Smooth muscle cell (in vitro differentiated cells): ENCODE data around the gene UBB. TPM values are rescaled to one million over a fixed set of nuclear protein-coding genes. Genes with fewer than 3 reads are reported as not detected.
"Not testable (repeated sequence)": the region's sequence is repeated elsewhere in the genome, so short reads cannot be mapped to it uniquely, and the experiment has no call there.

Experiments
- DNase-seq: peaks from one replicate; lab custom pipeline; 2025; ENCODE audit not compliant: unreplicated experiment; lab: John Stamatoyannopoulos, UW
- H2AFZ ChIP-seq: fragments of 200-600 bp; sonication (generic); 2 replicates; pipeline ENCODE4 v1.6.0; 2016; ENCODE audit warnings: antibody characterized with exemption, low read depth, mild to moderate bottlenecking
- H3F3A ChIP-seq: fragments of 200-600 bp; sonication (generic); 2 replicates; pipeline ENCODE4 v1.6.0; 2017; ENCODE audit warnings: antibody characterized with exemption, low read depth
- H3K27ac ChIP-seq: fragments of 200-600 bp; sonication (generic); 2 replicates; pipeline ENCODE4 v1.5.1; 2016; ENCODE audit warnings: low read depth, mild to moderate bottlenecking
- H3K27me3 ChIP-seq: fragments of 200-600 bp; sonication (generic); 2 replicates; pipeline ENCODE4 v1.6.1; 2016; ENCODE audit warnings: low read depth, mild to moderate bottlenecking
- H3K36me3 ChIP-seq: fragments of 200-600 bp; sonication (generic); 2 replicates; pipeline ENCODE4 v1.5.1; 2016; ENCODE audit warnings: low read depth
- H3K4me1 ChIP-seq: fragments of 200-600 bp; sonication (generic); 2 replicates; pipeline ENCODE4 v1.5.1; 2016; ENCODE audit warnings: low read depth
- H3K4me2 ChIP-seq: fragments of 200-600 bp; sonication (generic); 2 replicates; pipeline ENCODE4 v1.6.0; 2016; ENCODE audit warnings: mild to moderate bottlenecking
- H3K4me3 ChIP-seq: fragments of 200-600 bp; sonication (generic); 2 replicates; pipeline ENCODE4 v1.5.1; 2016; ENCODE audit warnings: mild to moderate bottlenecking
- H3K79me2 ChIP-seq: fragments of 200-600 bp; sonication (generic); 2 replicates; pipeline ENCODE4 v1.6.0; 2016; ENCODE audit warnings: low read depth, mild to moderate bottlenecking
- H3K9ac ChIP-seq: fragments of 200-600 bp; sonication (generic); 2 replicates; pipeline ENCODE4 v1.6.0; 2016; ENCODE audit warnings: low read depth
- H3K9me3 ChIP-seq: fragments of 200-600 bp; sonication (generic); replicated peaks from 2 replicates; pipeline ENCODE4 v1.5.1; 2016; ENCODE audit warnings: low read depth
- H4K20me1 ChIP-seq: fragments of 200-600 bp; sonication (generic); 2 replicates; pipeline ENCODE4 v1.6.0; 2016; ENCODE audit warnings: low read depth
- CTCF ChIP-seq: fragments of 200-600 bp; sonication (generic); IDR thresholded peaks from 2 replicates; pipeline ENCODE4 v1.5.1; 2017; ENCODE audit warnings: borderline replicate concordance, mild to moderate bottlenecking, antibody characterized with exemption; ENCODE audit not compliant: insufficient read depth, poor library complexity, severe bottlenecking
- WGBS: methylation state at CpG from one replicate; pipeline ENCODE4 v1.1.7; 2016; ENCODE audit warnings: low lambda C conversion rate; 5-methylcytosine and 5-hydroxymethylcytosine counted together
- polyA plus RNA-seq: library from polyadenylated mRNA; unstranded; fragments of >200 nt; fragmentation: Nextera tagmentation; extraction: Ambion mirVana; gene quantifications from 2 replicates; pipeline ENCODE4 v1.2.1, GENCODE V29; 2016
- total RNA-seq: library from RNA; depleted of rRNA; stranded (reverse); fragments of >200 nt; gene quantifications from 2 replicates; pipeline ENCODE4 v1.2.3, GENCODE V29; 2014

The UBB gene
- total and polyA plus RNA-seq, 2 experiments from 2014 or later: 1,184 to 2,323 TPM

- Histone ChIP-seq H3K27me3 (no peaks in the 10 kb centered on the region), H3K79me2 (peaks cover 33% of the 10 kb centered on the region), H3K9me3 (no peaks in the 10 kb centered on the region), H3K9ac (no peak overlapping the region), H3K27ac (peak overlapping the region; percentile 24), H3K4me2 (peak overlapping the region; percentile 89), H3K36me3 (no peaks in the 10 kb centered on the region), H4K20me1 (peaks cover 33% of the 10 kb centered on the region), H3K4me1 (peaks cover 25% of the 10 kb centered on the region), H3F3A (peaks cover 23% of the 10 kb centered on the region), H3K4me3 (no peak overlapping the region), H2AFZ (no peak overlapping the region)
- DNase-seq: no peak
- no peak for TF ChIP-seq CTCF
- 63% methylated on average over 5 of the region's 5 CpGs for WGBS
Observed at GRCh38 chr17:16383772-16384287, 2.9 kb downstream of the UBB start.

GRCh38 chr17:16384557-16384956, 3.7 kb downstream of the UBB start:
- no peak for TF ChIP-seq CTCF
- 79% methylated on average over 5 of the region's 5 CpGs for WGBS

GRCh38 chr17:16386126-16386507, 5.2 kb downstream of the UBB start:
- not testable (repeated sequence) for H3K36me3 ChIP-seq, H3K27me3 ChIP-seq, H3K27ac ChIP-seq, H2AFZ ChIP-seq, H3K9ac ChIP-seq, DNase-seq, H3K9me3 ChIP-seq
- WGBS: 46% methylated on average over 23 of the region's 23 CpGs
- Histone ChIP-seq H3K79me2 (peaks cover 31% of the 10 kb centered on the region), H3K4me3 (peak overlapping the region; percentile 46), H4K20me1 (peaks cover 33% of the 10 kb centered on the region), H3F3A (peaks cover 18% of the 10 kb centered on the region), H3K4me2 (peak overlapping the region; percentile 75), H3K4me1 (peaks cover 25% of the 10 kb centered on the region)

More at GRCh38 chr17:16384557-16384956, 3.7 kb downstream of the UBB start:
- H3F3A ChIP-seq: peaks cover 18% of the 10 kb centered on the region
- peaks cover 33% of the 10 kb centered on the region for H3K79me2 ChIP-seq
- H2AFZ ChIP-seq: no peak overlapping the region
- no peaks in the 10 kb centered on the region for H3K36me3 ChIP-seq
- no peaks in the 10 kb centered on the region for H3K9me3 ChIP-seq
- no peak overlapping the region for H3K9ac ChIP-seq
- H3K4me2 ChIP-seq: no peak overlapping the region
- DNase-seq: no peak
- no peak overlapping the region for H3K4me3 ChIP-seq
- H3K4me1 ChIP-seq: peaks cover 25% of the 10 kb centered on the region
- no peaks in the 10 kb centered on the region for H3K27me3 ChIP-seq
- no peak overlapping the region for H3K27ac ChIP-seq
- H4K20me1 ChIP-seq: peaks cover 33% of the 10 kb centered on the region

GRCh38 chr17:16391451-16391850, 10.6 kb downstream of the UBB start:
- 97% methylated on average over 13 of the region's 13 CpGs for WGBS

GRCh38 chr17:16392491-16392890, 11.6 kb downstream of the UBB start:
- not testable (repeated sequence) for H3K9ac ChIP-seq, H3K4me2 ChIP-seq, H3K4me1 ChIP-seq, H4K20me1 ChIP-seq, H3K4me3 ChIP-seq, H3K9me3 ChIP-seq, H2AFZ ChIP-seq, H3K79me2 ChIP-seq, H3K27me3 ChIP-seq, DNase-seq, H3K27ac ChIP-seq, H3K36me3 ChIP-seq
- WGBS: 96% methylated on average over 11 of the region's 11 CpGs
- peaks cover 22% of the 10 kb centered on the region for H3F3A ChIP-seq

More at GRCh38 chr17:16391451-16391850, 10.6 kb downstream of the UBB start:
- Histone ChIP-seq H3K79me2 (no peaks in the 10 kb centered on the region), H3K4me1 (peaks cover 4% of the 10 kb centered on the region), H3K9ac (no peak overlapping the region), H3K36me3 (no peaks in the 10 kb centered on the region), H3K4me3 (no peak overlapping the region), H2AFZ (no peak overlapping the region), H3K27me3 (no peaks in the 10 kb centered on the region), H3K4me2 (no peak overlapping the region), H3K27ac (no peak overlapping the region), H3F3A (peaks cover 16% of the 10 kb centered on the region), H3K9me3 (no peaks in the 10 kb centered on the region), H4K20me1 (no peaks in the 10 kb centered on the region)
- no peak for TF ChIP-seq CTCF
- DNase-seq: no peak

- H3K27ac ChIP-seq: peak overlapping the region; percentile 55
- not testable (repeated sequence) for H3K9ac ChIP-seq, H4K20me1 ChIP-seq, H3K36me3 ChIP-seq, H3K4me3 ChIP-seq, H3K79me2 ChIP-seq, DNase-seq, H3K4me1 ChIP-seq, H3K27me3 ChIP-seq, H3K9me3 ChIP-seq, H2AFZ ChIP-seq
- H3F3A ChIP-seq: peaks cover 30% of the 10 kb centered on the region
- H3K4me2 ChIP-seq: peak overlapping the region; percentile 13
- 12% methylated on average over 4 of the region's 4 CpGs for WGBS
Observed at GRCh38 chr17:16395887-16396286, 15.0 kb downstream of the UBB start.
